Measurements from ENCODE around the gene EVC2. TPM values are rescaled to one million over a fixed set of nuclear protein-coding genes. Genes with fewer than 3 reads are reported as not detected.

The EVC2 gene
- total RNA-seq, 1 experiment from 2014 or later: 7.8 TPM

- Mint-ChIP-seq H3K4me1 (peaks cover 6 to 10% of the 10 kb centered on the region in 2 experiments), H3K36me3 (ENCODE audit: insufficient read depth in 1 of 3, low read depth in 3 of 3) (peaks cover 8 to 17% (median 17%) of the 10 kb centered on the region in 3 experiments; a peak in 6 of 7 replicates), H3K4me3 (no peak overlapping the region), H3K27ac (no peak overlapping the region), H3K9me3 (no peaks in the 10 kb centered on the region), H3K27me3 (ENCODE audit: low read depth) (no peaks in the 10 kb centered on the region)
- no peaks in the 10 kb centered on the region for H4K20me1 ChIP-seq (ENCODE audit: control insufficient read depth, insufficient read depth, insufficient read length)
- H3K9ac ChIP-seq (ENCODE audit: extremely low read depth, insufficient read length, low read length): no peak overlapping the region
- no peak overlapping the region for H4K5ac ChIP-seq (ENCODE audit: insufficient read length, low read depth, low read length)
- H3K4me2 ChIP-seq (ENCODE audit: insufficient read depth, insufficient read length, low read length): no peak overlapping the region
- no peak overlapping the region for H4K91ac ChIP-seq (ENCODE audit: insufficient read length, low read depth, low read length)
- no peak overlapping the region for H2BK20ac ChIP-seq (ENCODE audit: low read depth, low read length, poor library complexity, severe bottlenecking)
- no peaks in the 10 kb centered on the region for H3K23me2 ChIP-seq (ENCODE audit: insufficient read length, low read depth, low read length, poor library complexity, severe bottlenecking)
- no peaks in the 10 kb centered on the region for H3K27me3 ChIP-seq (ENCODE audit: insufficient read depth, low read length)
- H2BK5ac ChIP-seq (ENCODE audit: insufficient read length, low read length): no peak overlapping the region
- no peaks in the 10 kb centered on the region for H3K9me3 ChIP-seq (ENCODE audit: control insufficient read depth, low read depth, low read length)
- no peaks in the 10 kb centered on the region for H3K4me1 ChIP-seq (ENCODE audit: insufficient read depth, low read length)
- H3K79me2 ChIP-seq (ENCODE audit: insufficient read depth, low read length): no peaks in the 10 kb centered on the region
- H2BK120ac ChIP-seq (ENCODE audit: low read depth, low read length, poor library complexity, severe bottlenecking): no peak overlapping the region
- no peak overlapping the region for H2BK12ac ChIP-seq (ENCODE audit: insufficient read length, low read depth, low read length)
- WGBS (ENCODE audit: extremely low coverage, insufficient read length, low lambda C conversion rate): 100% methylated on average over 1 of the region's 3 CpGs
- H3K56ac ChIP-seq (ENCODE audit: insufficient read length, low read depth, low read length): no peak overlapping the region
- no peak overlapping the region for H3K4ac ChIP-seq (ENCODE audit: low read depth, low read length)
- no peak overlapping the region for H3T11ph ChIP-seq (ENCODE audit: low read length)
- H2AK5ac ChIP-seq (ENCODE audit: insufficient read length, low read length): no peak overlapping the region
- H4K8ac ChIP-seq (replicated peaks; ENCODE audit: insufficient read length, low read depth, low read length): no peak overlapping the region
- no peak overlapping the region for H3K14ac ChIP-seq (ENCODE audit: insufficient read depth, low read length)
- no peak overlapping the region for H2BK15ac ChIP-seq (ENCODE audit: low read depth, low read length)
- H3K18ac ChIP-seq (ENCODE audit: insufficient read length, low read depth, low read length): no peak overlapping the region
- no peak for TF ChIP-seq CTCF (conservative IDR thresholded peaks at IDR 0.05)
- no peaks in the 10 kb centered on the region for H3K79me1 ChIP-seq (ENCODE audit: insufficient read depth, low read depth, low read length, poor library complexity, severe bottlenecking)
- no peak overlapping the region for H2AFZ ChIP-seq (ENCODE audit: low read length)
- no peak for DNase-seq
- H3K27ac ChIP-seq (ENCODE audit: insufficient read length, low read depth, low read length): no peak overlapping the region
- no peak overlapping the region for H3K23ac ChIP-seq (ENCODE audit: insufficient read length, low read depth, low read length)
Observed at GRCh38 chr4:5640096-5640495, 68.3 kb downstream of the EVC2 start.
